KMS-11 (cell line): ENCODE results near the gene PITX1.

ENCODE experiments used
- H2AFZ ChIP-seq: fragments of 200-600 bp; sonication (generic); 2 replicates; pipeline ENCODE4 v1.6.1; 2016; ENCODE audit warnings: antibody characterized with exemption, mixed run types, low read depth
- H3K27ac ChIP-seq: fragments of 200-600 bp; sonication (generic); 2 replicates; pipeline ENCODE4 v1.6.1; 2016; ENCODE audit warnings: mild to moderate bottlenecking, mixed run types
- H3K27me3 ChIP-seq: fragments of 200-600 bp; sonication (generic); 2 replicates; pipeline ENCODE4 v1.6.1; 2017; ENCODE audit warnings: mild to moderate bottlenecking, low read depth, mixed run types, moderate library complexity; ENCODE audit not compliant: insufficient read depth
- H3K36me3 ChIP-seq: fragments of 200-600 bp; sonication (generic); 2 replicates; pipeline ENCODE4 v1.6.1; 2017; ENCODE audit warnings: mild to moderate bottlenecking, mixed run types; ENCODE audit not compliant: insufficient read depth
- H3K4me1 ChIP-seq: fragments of 200-600 bp; sonication (generic); 2 replicates; pipeline ENCODE4 v1.6.1; 2016; ENCODE audit warnings: mild to moderate bottlenecking, low read depth, mixed run types; ENCODE audit not compliant: poor library complexity, severe bottlenecking
- H3K4me2 ChIP-seq: fragments of 200-600 bp; sonication (generic); 2 replicates; pipeline ENCODE4 v1.7.0; 2016; ENCODE audit warnings: mild to moderate bottlenecking, mixed run types
- H3K4me3 ChIP-seq: fragments of 200-600 bp; sonication (generic); IDR thresholded peaks from 2 replicates; pipeline ENCODE4 v1.6.1; 2017; ENCODE audit warnings: low read depth, low read length, mixed read lengths; ENCODE audit not compliant: insufficient read depth
- H3K79me2 ChIP-seq: fragments of 200-600 bp; sonication (generic); 2 replicates; pipeline ENCODE4 v1.6.1; 2016; ENCODE audit warnings: low read depth, mixed run types; ENCODE audit not compliant: insufficient read depth
- H3K9ac ChIP-seq: fragments of 200-600 bp; sonication (generic); 2 replicates; pipeline ENCODE4 v1.6.1; 2016; ENCODE audit warnings: mild to moderate bottlenecking, mixed run types
- H4K20me1 ChIP-seq: fragments of 200-600 bp; sonication (generic); 2 replicates; pipeline ENCODE4 v1.6.1; 2016; ENCODE audit warnings: mild to moderate bottlenecking, mixed run types; ENCODE audit not compliant: insufficient read depth
- CTCF ChIP-seq: fragments of 200-600 bp; sonication (generic); conservative IDR thresholded peaks from 2 replicates; pipeline ENCODE4 v1.6.1; 2017; ENCODE audit warnings: low read depth, mild to moderate bottlenecking, antibody characterized with exemption, low read length, moderate library complexity, mixed read lengths

Gene PITX1

GRCh38 chr5:135027266-135027696 is 6.7 kb downstream of the PITX1 start:
- Histone ChIP-seq H3K36me3 (no peaks in the 10 kb centered on the region), H2AFZ (no peak overlapping the region), H3K27ac (no peak overlapping the region), H3K27me3 (no peaks in the 10 kb centered on the region), H3K4me3 (no peak overlapping the region), H4K20me1 (no peaks in the 10 kb centered on the region), H3K79me2 (peaks cover 28% of the 10 kb centered on the region), H3K9ac (no peak overlapping the region), H3K4me2 (no peak overlapping the region), H3K4me1 (peaks cover 8% of the 10 kb centered on the region)
- no peak for TF ChIP-seq CTCF

- Histone ChIP-seq H3K4me2 (no peak overlapping the region), H3K36me3 (no peaks in the 10 kb centered on the region), H3K27me3 (no peaks in the 10 kb centered on the region), H3K4me1 (peaks cover 5% of the 10 kb centered on the region), H3K27ac (no peak overlapping the region), H3K4me3 (no peak overlapping the region), H2AFZ (no peak overlapping the region), H4K20me1 (no peaks in the 10 kb centered on the region), H3K79me2 (peaks cover 22% of the 10 kb centered on the region), H3K9ac (no peak overlapping the region)
- no peak for TF ChIP-seq CTCF
Measured at GRCh38 chr5:135026645-135027265, 7.3 kb downstream of the PITX1 start.

GRCh38 chr5:135025730-135026644 is 8.0 kb downstream of the PITX1 start:
- Histone ChIP-seq H3K36me3 (no peaks in the 10 kb centered on the region), H3K4me1 (no peaks in the 10 kb centered on the region), H4K20me1 (no peaks in the 10 kb centered on the region), H3K4me2 (no peak overlapping the region), H3K9ac (no peak overlapping the region), H2AFZ (no peak overlapping the region), H3K4me3 (no peak overlapping the region), H3K27ac (no peak overlapping the region), H3K27me3 (no peaks in the 10 kb centered on the region), H3K79me2 (peaks cover 15% of the 10 kb centered on the region; the same call in 1 of the 2 replicates)
- no peak for TF ChIP-seq CTCF

GRCh38 chr5:135024956-135025729 is 8.9 kb downstream of the PITX1 start:
- H3K4me3 ChIP-seq, result no peak overlapping the region
- H2AFZ ChIP-seq, result no peak overlapping the region
- H3K27me3 ChIP-seq, result no peaks in the 10 kb centered on the region
- no peaks in the 10 kb centered on the region for H4K20me1 ChIP-seq
- H3K4me2 ChIP-seq, result no peak overlapping the region
- no peak overlapping the region for H3K9ac ChIP-seq
- H3K36me3 ChIP-seq, result no peaks in the 10 kb centered on the region
- no peak overlapping the region for H3K27ac ChIP-seq
- no peak for TF ChIP-seq CTCF
- no peaks in the 10 kb centered on the region for H3K4me1 ChIP-seq
- peaks cover 7% of the 10 kb centered on the region; the same call in 1 of the 2 replicates for H3K79me2 ChIP-seq
